Lung (tissue), 16 donors: Measurements from ENCODE around the gene CCDC59. TPM values are rescaled to one million over a fixed set of nuclear protein-coding genes. Genes with fewer than 3 reads are reported as not detected.
A peak's percentile ranks its signal among the peaks of the same experiment; 100 is the strongest.

Experiments used
- ATAC-seq: fragments of 200-7000 bp; cut with Tn5 transposase; one replicate; pipeline ENCODE4 v1.9.1; 2020; ENCODE audit warnings: moderate number of reproducible peaks; ENCODE audit not compliant: insufficient read depth, low FRiP score
- DNase-seq, 3 donors: peaks; one replicate each; pipeline ENCODE4 v3.0.0-alpha.2; 2013 to 2017
- H3K27ac ChIP-seq, 2 donors: one replicate each; pipeline ENCODE4 v1.5.1; 2013; ENCODE audit warnings: mild to moderate bottlenecking in 2 of 2, moderate library complexity in 2 of 2, control low read depth in 1 of 2, inconsistent platforms in 1 of 2, low read depth in 1 of 2, low read length in 1 of 2
- H3K27me3 ChIP-seq, 3 donors: one replicate each; pipeline ENCODE4 v1.5.1; 2013; ENCODE audit warnings: low read length in 2 of 3; ENCODE audit not compliant: control insufficient read depth in 3 of 3, insufficient read depth in 3 of 3
- H3K36me3 ChIP-seq, 4 donors: one replicate each; pipeline ENCODE4 v1.5.1; 2013; ENCODE audit warnings: low read length in 4 of 4, mild to moderate bottlenecking in 1 of 4, moderate library complexity in 1 of 4; ENCODE audit not compliant: control insufficient read depth in 4 of 4, insufficient read depth in 4 of 4
- H3K4me1 ChIP-seq, 5 donors: one replicate each; pipeline ENCODE4 v1.5.1; 2013; ENCODE audit warnings: low read length in 5 of 5, mild to moderate bottlenecking in 2 of 5, moderate library complexity in 1 of 5; ENCODE audit not compliant: control insufficient read depth in 5 of 5, insufficient read depth in 5 of 5
- H3K4me3 ChIP-seq: one replicate; pipeline ENCODE4 v1.5.1; 2013; ENCODE audit warnings: mild to moderate bottlenecking, control low read depth, moderate library complexity
- H3K9ac ChIP-seq, 2 donors: one replicate each; pipeline ENCODE4 v1.5.1; 2013; ENCODE audit warnings: low read length in 2 of 2, control low read depth in 1 of 2; ENCODE audit not compliant: insufficient read depth in 1 of 2
- H3K9me3 ChIP-seq, 4 donors: one replicate each; pipeline ENCODE4 v1.5.1; 2013; ENCODE audit warnings: low read length in 3 of 4, mild to moderate bottlenecking in 1 of 4, moderate library complexity in 1 of 4; ENCODE audit not compliant: control insufficient read depth in 4 of 4, insufficient read depth in 3 of 4
- CTCF ChIP-seq: IDR thresholded peaks from 2 replicates; pipeline ENCODE4 v1.5.1; 2012; ENCODE audit warnings: mild to moderate bottlenecking; ENCODE audit errors: control extremely low read depth, extremely low read depth
- WGBS, 2 donors: extraction: QIAGEN DNeasy Blood & Tissue Kit; methylation state at CpG; one replicate each; pipeline ENCODE4 v1.1.7; 2013; 5-methylcytosine and 5-hydroxymethylcytosine counted together
- long read RNA-seq, 5 donors: transcript quantifications; one replicate each; lab custom pipeline, GENCODE V29; 2026
- polyA plus RNA-seq, 2 donors: library from polyadenylated mRNA; stranded (reverse); fragments of 200-250 nt; gene quantifications; one replicate each; pipeline ENCODE4 v1.2.1, GENCODE V29; 2013
- total RNA-seq, 2 donors: library from RNA; depleted of rRNA in 1 of 2; stranded (reverse); fragments of >200 nt in 1 of 2; gene quantifications; one replicate each; pipeline ENCODE4 v1.2.1, GENCODE V29; 2014 to 2021
- donor health status: control.
- donor health status: control.
- donor health status: Bipolar disorder and iron deficiency.
- donor health status: healthy.
- donor health status: DM: yes; HTN: yes; CAD: no.

CCDC59 gene
- total RNA-seq, result 10 to 100 TPM; 28.6 to 37.9 TPM
- 10 to 100 TPM; 43.2 to 60.6 TPM for polyA plus RNA-seq
- long read RNA-seq, donor 1, transcript CCDC59-201 (4 exons, 1,983 nt), result major isoform, 7 of 21 reads
- long read RNA-seq, donor 1, transcript CCDC59-207 (2 exons, 600 nt), result minor isoform, 6 of 21 reads
- long read RNA-seq, donor 1, partial matches to known transcripts, result 0 of 21 reads
- long read RNA-seq, donor 1, other reads (novel, unspliced or antisense), result 0 of 21 reads
- long read RNA-seq, donor 2, partial matches to known transcripts, result 0 of 7 reads
- long read RNA-seq, donor 2, other reads (novel, unspliced or antisense), result 0 of 7 reads
- long read RNA-seq, donor 3, partial matches to known transcripts, result 0 of 8 reads
- long read RNA-seq, donor 3, other reads (novel, unspliced or antisense), result 0 of 8 reads
- long read RNA-seq, donor 4, partial matches to known transcripts, result 5 of 14 reads
- long read RNA-seq, donor 4, other reads (novel, unspliced or antisense), result 0 of 14 reads
- long read RNA-seq, donor 5, transcript CCDC59-202 (2 exons, 553 nt), result major isoform, 8 of 27 reads
- long read RNA-seq, donor 5, transcript CCDC59-201 (4 exons, 1,983 nt), result minor isoform, 6 of 27 reads
- long read RNA-seq, donor 5, transcript CCDC59-203 (4 exons, 984 nt), result minor isoform, 6 of 27 reads
- long read RNA-seq, donor 5, transcript CCDC59-207 (2 exons, 600 nt), result minor isoform, 5 of 27 reads
- long read RNA-seq, donor 5, partial matches to known transcripts, result 0 of 27 reads
- long read RNA-seq, donor 5, other reads (novel, unspliced or antisense), result 0 of 27 reads

- Histone ChIP-seq H3K27ac (peak within 1 kb of the TSS; percentile 94 to 100), H3K4me1 (peaks cover 0 to 31% (median 3%) of the 10 kb centered on the region in 5 donors), H3K4me3 (peak within 1 kb of the TSS; percentile 90), H3K36me3 (peaks cover 1 to 13% (median 11%) of the 10 kb centered on the region in 4 donors), H3K9ac (peak within 1 kb of the TSS; percentile 100), H3K27me3 (no peaks in the 10 kb centered on the region), H3K9me3 (no peaks in the 10 kb centered on the region)
- peak; percentile 47 for TF ChIP-seq CTCF
- 0 to 1% methylated on average over 60 to 61 of the region's 61 CpGs for WGBS, 2 donors
- peak; percentile 98 to 99 (median 99) for DNase-seq
- ATAC-seq, result peak; percentile 99
Observed at GRCh38 chr12:82358200-82359114, at the start of gene CCDC59, which contains the start of gene METTL25. Gene CCDC59 (minus strand): TSS chr12:82358387. CDS start chr12:82358376, 11 bp downstream. Gene METTL25 (plus strand): TSS chr12:82358529. CDS start chr12:82358566, 37 bp downstream.

GRCh38 chr12:82407481-82407880, 49.3 kb upstream of the CCDC59 start:
- Histone ChIP-seq H3K4me3 (no peak overlapping the region), H3K27ac (no peak overlapping the region), H3K27me3 (no peaks in the 10 kb centered on the region), H3K9me3 (no peaks in the 10 kb centered on the region), H3K4me1 (peaks cover 0 to 4% (median 0%) of the 10 kb centered on the region in 5 donors), H3K36me3 (peaks cover 0 to 8% (median 0%) of the 10 kb centered on the region in 4 donors), H3K9ac (no peak overlapping the region)
- TF ChIP-seq CTCF, result no peak
- 54 to 73% methylated on average over 5 of the region's 5 CpGs for WGBS, 2 donors
- ATAC-seq, result no peak
- DNase-seq, result no peak

GRCh38 chr12:82406651-82407050, 48.5 kb upstream of the CCDC59 start:
- H3K27ac ChIP-seq, result no peak overlapping the region
- peaks cover 0 to 5% (median 0%) of the 10 kb centered on the region in 4 donors for H3K36me3 ChIP-seq
- no peak overlapping the region for H3K9ac ChIP-seq
- DNase-seq (no peak), ATAC-seq (no peak)
- no peaks in the 10 kb centered on the region for H3K27me3 ChIP-seq
- H3K4me1 ChIP-seq, result peaks cover 0 to 4% (median 0%) of the 10 kb centered on the region in 5 donors
- no peak for TF ChIP-seq CTCF
- WGBS, 2 donors, result 72 to 82% methylated on average over 1 of the region's 1 CpG
- H3K9me3 ChIP-seq, result no peaks in the 10 kb centered on the region
- no peak overlapping the region for H3K4me3 ChIP-seq
